Nephron progenitor cell (in vitro differentiated cells): Measurements from ENCODE around the gene RGCC.

ENCODE experiments used
- DNase-seq: peaks from one replicate; pipeline ENCODE4 v3.0.0; 2021
- H3K27ac Mint-ChIP-seq: 2 replicates; pipeline ENCODE4 v1.8.0; 2021; ENCODE audit warnings: mild to moderate bottlenecking, moderate library complexity, mixed read lengths
- H3K27me3 Mint-ChIP-seq: 2 replicates; pipeline ENCODE4 v1.8.0; 2021; ENCODE audit warnings: mild to moderate bottlenecking, low read depth, mixed read lengths; ENCODE audit not compliant: poor library complexity
- H3K36me3 Mint-ChIP-seq: 2 replicates; pipeline ENCODE4 v1.8.0; 2021; ENCODE audit warnings: low read depth, mixed read lengths
- H3K4me1 Mint-ChIP-seq: 2 replicates; pipeline ENCODE4 v1.8.0; 2021; ENCODE audit warnings: mixed read lengths
- H3K4me3 Mint-ChIP-seq: 2 replicates; pipeline ENCODE4 v1.8.0; 2021; ENCODE audit warnings: mild to moderate bottlenecking, moderate library complexity, mixed read lengths
- H3K9me3 Mint-ChIP-seq: 2 replicates; pipeline ENCODE4 v1.8.0; 2021; ENCODE audit warnings: mild to moderate bottlenecking, moderate library complexity, mixed read lengths
- CTCF ChIP-seq: fragments of 200-600 bp; sonication (generic); IDR thresholded peaks from 2 replicates; pipeline ENCODE4 v1.5.0; 2021; ENCODE audit warnings: antibody characterized with exemption

The RGCC gene

DNA sequence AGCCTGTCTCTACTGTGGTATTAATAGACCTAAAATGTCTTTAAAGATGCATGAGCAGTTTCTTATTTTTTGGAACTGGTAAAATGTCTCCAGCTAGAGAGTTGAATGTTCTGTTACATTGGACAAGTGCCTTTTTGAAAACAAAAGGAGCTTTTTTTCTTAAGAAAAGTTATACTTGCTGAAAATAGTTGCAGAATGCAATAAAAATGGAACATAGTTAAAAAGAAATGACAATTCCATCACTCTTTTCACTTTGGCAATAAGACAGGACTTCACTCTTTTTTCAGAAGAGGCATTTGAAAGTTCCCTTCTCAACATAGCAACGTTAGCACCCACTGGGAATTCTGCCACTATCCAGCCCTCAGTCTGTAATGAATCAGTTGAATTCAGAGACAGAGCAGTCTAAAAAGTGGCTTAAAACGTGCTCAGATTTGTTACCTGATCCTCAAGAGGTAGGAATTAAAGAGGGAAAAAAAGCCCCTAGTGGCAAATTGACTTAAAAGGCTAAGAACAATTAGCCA is 10.1 kb downstream of the RGCC start:
- no peaks in the 10 kb centered on the region for H3K9me3 Mint-ChIP-seq
- no peak overlapping the region for H3K27ac Mint-ChIP-seq
- DNase-seq, result no peak
- peaks cover 29% of the 10 kb centered on the region for H3K27me3 Mint-ChIP-seq
- TF ChIP-seq CTCF, result no peak
- no peaks in the 10 kb centered on the region for H3K36me3 Mint-ChIP-seq
- H3K4me1 Mint-ChIP-seq, result peaks cover 5% of the 10 kb centered on the region
- no peak overlapping the region for H3K4me3 Mint-ChIP-seq

DNA sequence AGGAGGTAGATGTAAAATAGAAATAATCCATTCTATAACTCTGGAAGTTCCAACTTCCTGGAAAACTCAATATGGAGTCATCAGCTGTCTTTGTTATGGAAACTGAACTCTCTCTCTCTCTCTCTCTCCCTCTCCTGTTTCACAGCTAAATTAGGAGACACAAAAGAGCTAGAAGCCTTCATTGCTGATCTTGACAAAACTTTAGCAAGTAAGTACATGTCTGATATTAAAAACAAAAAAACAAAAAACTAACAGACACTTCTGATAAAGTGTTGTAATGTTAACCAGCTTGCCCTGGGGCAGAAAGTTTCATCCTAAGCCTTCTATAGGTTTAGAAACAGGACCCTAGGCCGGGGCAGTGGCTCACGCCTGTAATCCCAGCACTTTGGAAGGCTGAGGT is 11.3 kb downstream of the RGCC start:
- no peak for DNase-seq
- peaks cover 7% of the 10 kb centered on the region for H3K9me3 Mint-ChIP-seq
- TF ChIP-seq CTCF, result no peak
- peaks cover 18% of the 10 kb centered on the region for H3K27me3 Mint-ChIP-seq
- H3K27ac Mint-ChIP-seq, result no peak overlapping the region
- H3K36me3 Mint-ChIP-seq, result no peaks in the 10 kb centered on the region
- H3K4me1 Mint-ChIP-seq, result peaks cover 3% of the 10 kb centered on the region
- H3K4me3 Mint-ChIP-seq, result no peak overlapping the region

GRCh38 chr13:41470196-41470595 is 12.8 kb downstream of the RGCC start:
- H3K9me3 Mint-ChIP-seq, result peaks cover 20% of the 10 kb centered on the region
- no peak for DNase-seq
- no peak for TF ChIP-seq CTCF
- H3K27ac Mint-ChIP-seq, result no peak overlapping the region
- H3K36me3 Mint-ChIP-seq, result no peaks in the 10 kb centered on the region
- H3K27me3 Mint-ChIP-seq, result peaks cover 9% of the 10 kb centered on the region
- H3K4me3 Mint-ChIP-seq, result no peak overlapping the region
- no peaks in the 10 kb centered on the region for H3K4me1 Mint-ChIP-seq

- Mint-ChIP-seq H3K4me3 (no peak overlapping the region), H3K27me3 (peaks cover 9% of the 10 kb centered on the region), H3K36me3 (no peaks in the 10 kb centered on the region), H3K27ac (no peak overlapping the region), H3K4me1 (no peaks in the 10 kb centered on the region), H3K9me3 (peaks cover 32% of the 10 kb centered on the region)
- TF ChIP-seq CTCF, result no peak
- no peak for DNase-seq
Measured at GRCh38 chr13:41471785-41472184, 14.4 kb downstream of the RGCC start.

- Mint-ChIP-seq H3K4me3 (no peak overlapping the region), H3K9me3 (peaks cover 17% of the 10 kb centered on the region), H3K27ac (no peak overlapping the region), H3K27me3 (peaks cover 6% of the 10 kb centered on the region), H3K36me3 (no peaks in the 10 kb centered on the region), H3K4me1 (no peaks in the 10 kb centered on the region)
- no peak for TF ChIP-seq CTCF
- DNase-seq, result no peak
Measured at GRCh38 chr13:41487222-41487621, 29.9 kb downstream of the RGCC start.

- H3K27ac Mint-ChIP-seq, result no peak overlapping the region
- no peak overlapping the region for H3K4me3 Mint-ChIP-seq
- TF ChIP-seq CTCF, result no peak
- no peaks in the 10 kb centered on the region for H3K36me3 Mint-ChIP-seq
- peaks cover 10% of the 10 kb centered on the region for H3K9me3 Mint-ChIP-seq
- H3K4me1 Mint-ChIP-seq, result no peaks in the 10 kb centered on the region
- peaks cover 4% of the 10 kb centered on the region for H3K27me3 Mint-ChIP-seq
- DNase-seq, result no peak
Measured at GRCh38 chr13:41488124-41488523, 30.8 kb downstream of the RGCC start.
